MG63 (cell line): ENCODE measurements around the gene FADS1. TPM values are rescaled to one million over a fixed set of nuclear protein-coding genes. Genes with fewer than 3 reads are reported as not detected.

Experiments
- DNase-seq: peaks from one replicate; pipeline ENCODE4 v3.0.0-alpha.2; 2020
- H3K27me3 ChIP-seq: fragments of 250-450 bp; sonication (Bioruptor Pico); 2 replicates; pipeline ENCODE4 v1.5.1; 2020; ENCODE audit warnings: mild to moderate bottlenecking, moderate library complexity
- H3K36me3 ChIP-seq: fragments of 250-450 bp; sonication (Bioruptor Pico); 2 replicates; pipeline ENCODE4 v1.5.1; 2020; ENCODE audit warnings: mild to moderate bottlenecking, moderate library complexity
- H3K4me3 ChIP-seq: fragments of 250-450 bp; sonication (Bioruptor Pico); 2 replicates; pipeline ENCODE4 v1.5.1; 2020; ENCODE audit warnings: mild to moderate bottlenecking, moderate library complexity
- H3K9me3 ChIP-seq: fragments of 250-450 bp; sonication (Bioruptor Pico); 2 replicates; pipeline ENCODE4 v1.5.1; 2020; ENCODE audit warnings: mild to moderate bottlenecking, moderate library complexity
- total RNA-seq: library from RNA; depleted of rRNA; stranded (reverse); fragments of >200 nt; shearing (Covaris generic); gene quantifications from 2 replicates; pipeline ENCODE4 v1.2.3, GENCODE V29; 2014; ENCODE audit warnings: low replicate concordance

FADS1 gene
- total RNA-seq, 1 experiment from 2014 or later, result 28.3 TPM

- no peaks in the 10 kb centered on the region for H3K27me3 ChIP-seq
- DNase-seq, result no peak
- H3K4me3 ChIP-seq, result no peak overlapping the region
- H3K36me3 ChIP-seq, result no peaks in the 10 kb centered on the region
- H3K9me3 ChIP-seq, result no peaks in the 10 kb centered on the region
These were observed 33.9 kb upstream of the FADS1 start for GRCh38 chr11:61850687-61851086.

- DNase-seq, result no peak
- H3K9me3 ChIP-seq, result no peaks in the 10 kb centered on the region
- no peaks in the 10 kb centered on the region for H3K27me3 ChIP-seq
- H3K4me3 ChIP-seq, result no peak overlapping the region
- no peaks in the 10 kb centered on the region for H3K36me3 ChIP-seq
These were observed 31.8 kb upstream of the FADS1 start for GRCh38 chr11:61848631-61849030.

- no peaks in the 10 kb centered on the region for H3K9me3 ChIP-seq
- no peak for DNase-seq
- no peak overlapping the region for H3K4me3 ChIP-seq
- H3K27me3 ChIP-seq, result no peaks in the 10 kb centered on the region
- H3K36me3 ChIP-seq, result no peaks in the 10 kb centered on the region
These were observed 31.2 kb upstream of the FADS1 start for GRCh38 chr11:61847914-61848581.

- H3K27me3 ChIP-seq, result no peaks in the 10 kb centered on the region
- H3K36me3 ChIP-seq, result no peaks in the 10 kb centered on the region
- no peak for DNase-seq
- no peaks in the 10 kb centered on the region for H3K9me3 ChIP-seq
- H3K4me3 ChIP-seq, result no peak overlapping the region
These were observed 29.7 kb upstream of the FADS1 start for GRCh38 chr11:61846362-61847020.

GRCh38 chr11:61844909-61845565, 28.2 kb upstream of the FADS1 start:
- DNase-seq, result no peak
- Histone ChIP-seq H3K36me3 (no peaks in the 10 kb centered on the region), H3K27me3 (no peaks in the 10 kb centered on the region), H3K9me3 (no peaks in the 10 kb centered on the region), H3K4me3 (no peak overlapping the region)

GRCh38 chr11:61842528-61842820, 25.7 kb upstream of the FADS1 start:
- no peak for DNase-seq
- no peaks in the 10 kb centered on the region for H3K27me3 ChIP-seq

GRCh38 chr11:61841636-61842527, 25.1 kb upstream of the FADS1 start:
- DNase-seq, result no peak
- H3K9me3 ChIP-seq, result no peaks in the 10 kb centered on the region
- H3K27me3 ChIP-seq, result no peaks in the 10 kb centered on the region
- H3K36me3 ChIP-seq, result no peaks in the 10 kb centered on the region
- H3K4me3 ChIP-seq, result no peak overlapping the region

More at GRCh38 chr11:61842528-61842820, 25.7 kb upstream of the FADS1 start:
- Histone ChIP-seq H3K4me3 (no peak overlapping the region), H3K9me3 (no peaks in the 10 kb centered on the region), H3K36me3 (no peaks in the 10 kb centered on the region)

GRCh38 chr11:61840371-61840770, 23.6 kb upstream of the FADS1 start:
- Histone ChIP-seq H3K27me3 (no peaks in the 10 kb centered on the region), H3K36me3 (no peaks in the 10 kb centered on the region), H3K9me3 (no peaks in the 10 kb centered on the region), H3K4me3 (no peak overlapping the region)
- DNase-seq, result no peak

- no peak overlapping the region for H3K4me3 ChIP-seq
- H3K9me3 ChIP-seq, result no peaks in the 10 kb centered on the region
- H3K36me3 ChIP-seq, result no peaks in the 10 kb centered on the region
- H3K27me3 ChIP-seq, result no peaks in the 10 kb centered on the region
- no peak for DNase-seq
These were observed 22.9 kb upstream of the FADS1 start for GRCh38 chr11:61839742-61840141.

GRCh38 chr11:61838921-61839320, 22.1 kb upstream of the FADS1 start:
- no peaks in the 10 kb centered on the region for H3K27me3 ChIP-seq
- DNase-seq, result no peak
- no peaks in the 10 kb centered on the region for H3K9me3 ChIP-seq
- H3K4me3 ChIP-seq, result no peak overlapping the region
- H3K36me3 ChIP-seq, result no peaks in the 10 kb centered on the region

- no peak overlapping the region for H3K4me3 ChIP-seq
- H3K36me3 ChIP-seq, result no peaks in the 10 kb centered on the region
- DNase-seq, result no peak
- H3K9me3 ChIP-seq, result no peaks in the 10 kb centered on the region
- no peaks in the 10 kb centered on the region for H3K27me3 ChIP-seq
These were observed 21.7 kb upstream of the FADS1 start for GRCh38 chr11:61838501-61838900.

- Histone ChIP-seq H3K4me3 (no peak overlapping the region), H3K27me3 (no peaks in the 10 kb centered on the region), H3K36me3 (no peaks in the 10 kb centered on the region), H3K9me3 (no peaks in the 10 kb centered on the region)
- no peak for DNase-seq
These were observed 20.7 kb upstream of the FADS1 start for GRCh38 chr11:61837411-61838005.

- Histone ChIP-seq H3K4me3 (no peak overlapping the region), H3K27me3 (no peaks in the 10 kb centered on the region), H3K9me3 (no peaks in the 10 kb centered on the region), H3K36me3 (no peaks in the 10 kb centered on the region)
- DNase-seq, result no peak
These were observed 19.4 kb upstream of the FADS1 start for GRCh38 chr11:61836193-61836592.

GRCh38 chr11:61834278-61835048, 17.7 kb upstream of the FADS1 start:
- Histone ChIP-seq H3K27me3 (no peaks in the 10 kb centered on the region), H3K9me3 (no peaks in the 10 kb centered on the region), H3K36me3 (no peaks in the 10 kb centered on the region), H3K4me3 (no peak overlapping the region)
- peak; percentile 7 for DNase-seq

GRCh38 chr11:61833926-61834277, 17.1 kb upstream of the FADS1 start:
- Histone ChIP-seq H3K4me3 (no peak overlapping the region), H3K36me3 (no peaks in the 10 kb centered on the region), H3K9me3 (no peaks in the 10 kb centered on the region), H3K27me3 (no peaks in the 10 kb centered on the region)
- DNase-seq, result no peak

- Histone ChIP-seq H3K9me3 (no peaks in the 10 kb centered on the region), H3K36me3 (no peaks in the 10 kb centered on the region), H3K27me3 (peaks cover 3% of the 10 kb centered on the region; the same call in 1 of the 2 replicates), H3K4me3 (no peak overlapping the region)
- DNase-seq, result no peak
These were observed 16.7 kb upstream of the FADS1 start for GRCh38 chr11:61833471-61833870.
